ENCODE results near the gene KCNA10. TPM values are rescaled to one million over a fixed set of nuclear protein-coding genes. Genes with fewer than 3 reads are reported as not detected.

KCNA10 gene
- total RNA-seq, 1 experiment from 2014 or later = not detected

GRCh38 chr1:110472546-110472945 is 46.4 kb downstream of the KCNA10 start:
- CTCF ChIA-PET = interaction anchor here (0.7 kb wide), 1 partner anchor 23 kb away, joined by 5 read pairs; no protein-coding TSS in a partner anchor
- Histone ChIP-seq H4K20me1 (ENCODE audit: low read length) (no peaks in the 10 kb centered on the region), H3K4me1 (ENCODE audit: insufficient read depth, low read length) (peaks cover 15% of the 10 kb centered on the region), H3K79me2 (ENCODE audit: low read length) (no peaks in the 10 kb centered on the region), H3K36me3 (ENCODE audit: low read depth, low read length) (no peaks in the 10 kb centered on the region), H3K4me3 (ENCODE audit: low read length) (no peak overlapping the region), H3K27me3 (ENCODE audit: low read length) (no peaks in the 10 kb centered on the region), H3K9me3 (ENCODE audit: low read length) (no peaks in the 10 kb centered on the region), H3K27ac (ENCODE audit: low read length) (no peak overlapping the region), H3K4me2 (ENCODE audit: low read length) (no peak overlapping the region), H3K9me2 (replicated peaks; ENCODE audit: low read length) (no peaks in the 10 kb centered on the region), H3K9ac (ENCODE audit: low read length) (no peak overlapping the region), H2AFZ (ENCODE audit: low read length) (no peak overlapping the region), H3F3A (ENCODE audit: low read length, unreplicated experiment) (no peaks in the 10 kb centered on the region)
- no TSS peak for BruUV-seq (replicated peaks)
- DNase-seq = no peak
- POLR2A ChIA-PET (ENCODE audit: unreplicated experiment) = no interaction called here
- no peak for ATAC-seq
- intact Hi-C loops (cut with micrococcal nuclease) = no loop called here
- TF ChIP-seq CTCF (conservative IDR thresholded peaks at IDR 0.05; ENCODE audit: low read depth, low read length) (no peak), EZH2 (IDR thresholded peaks at IDR 0.05; ENCODE audit: low read length, unreplicated experiment) (no peak), EZH2phosphoT487 (IDR thresholded peaks at IDR 0.05; ENCODE audit: borderline replicate concordance, low read length) (no peak)

- DNase-seq (peak; percentile 28), ATAC-seq (peak; percentile 70; the same call in 1 of the 2 replicates)
- no peaks in the 10 kb centered on the region for H4K20me1 ChIP-seq (ENCODE audit: low read length)
- H3K9me3 ChIP-seq (ENCODE audit: low read length) = no peaks in the 10 kb centered on the region
- TF ChIP-seq CTCF (conservative IDR thresholded peaks at IDR 0.05; ENCODE audit: low read depth, low read length) (peak; percentile 45), EZH2 (IDR thresholded peaks at IDR 0.05; ENCODE audit: low read length, unreplicated experiment) (no peak)
- BruUV-seq (replicated peaks) = no TSS peak
- no peaks in the 10 kb centered on the region for H3K36me3 ChIP-seq (ENCODE audit: low read depth, low read length)
- no peak overlapping the region for H3K27ac ChIP-seq (ENCODE audit: low read length)
- H3K4me3 ChIP-seq (ENCODE audit: low read length) = no peak overlapping the region
- POLR2A ChIA-PET (ENCODE audit: unreplicated experiment) = no interaction called here
- H3K9ac ChIP-seq (ENCODE audit: low read length) = no peak overlapping the region
- H2AFZ ChIP-seq (ENCODE audit: low read length) = no peak overlapping the region
- intact Hi-C loops (cut with micrococcal nuclease) = loop anchor here (1.0 kb wide), 1 partner anchor 25 kb away; no protein-coding TSS in a partner anchor
- no peaks in the 10 kb centered on the region for H3K9me2 ChIP-seq (replicated peaks; ENCODE audit: low read length)
- H3K27me3 ChIP-seq (ENCODE audit: low read length) = no peaks in the 10 kb centered on the region
- peaks cover under 1% of the 10 kb centered on the region for H3K4me1 ChIP-seq (ENCODE audit: insufficient read depth, low read length)
- H3K4me2 ChIP-seq (ENCODE audit: low read length) = no peak overlapping the region
- H3F3A ChIP-seq (ENCODE audit: low read length, unreplicated experiment) = no peaks in the 10 kb centered on the region
- H3K79me2 ChIP-seq (ENCODE audit: low read length) = no peaks in the 10 kb centered on the region
- CTCF ChIA-PET = interaction anchor here (1.3 kb wide), 1 partner anchor 25 kb away, joined by 4 read pairs; no protein-coding TSS in a partner anchor
These were observed 47.8 kb downstream of the KCNA10 start for GRCh38 chr1:110471131-110471530.

Other genes with a start within 250 kb of the KCNA10 start
- 41.3 and 47.0 TPM in 2 replicates for gene RBM15, start 179.8 kb downstream of the KCNA10 start, total RNA-seq (2014; rRNA removed)
- gene SLC16A4, start 128.1 kb downstream of the KCNA10 start, total RNA-seq (2014; rRNA removed) = 0.22 and 0.29 TPM in 2 replicates
- gene LAMTOR5, start 111.5 kb downstream of the KCNA10 start, total RNA-seq (2014; rRNA removed) = 143 and 147 TPM in 2 replicates
- not detected in 2 replicates for gene PROK1, start 68.0 kb downstream of the KCNA10 start, total RNA-seq (2014; rRNA removed)
- gene KCNA2, start 87.2 kb upstream of the KCNA10 start, total RNA-seq (2014; rRNA removed) = not detected in 2 replicates
- not detected in 2 replicates for gene KCNA3, start 155.8 kb upstream of the KCNA10 start, total RNA-seq (2014; rRNA removed)